Vagina (tissue), 2 donors: ENCODE measurements around the gene CTNNA3. TPM values are rescaled to one million over a fixed set of nuclear protein-coding genes. Genes with fewer than 3 reads are reported as not detected.
A peak's percentile ranks its signal among the peaks of the same experiment; 100 is the strongest.

Source experiments
- DNase-seq, 2 donors: peaks; one replicate each; pipeline ENCODE4 v3.0.0-alpha.2; 2017; ENCODE audit errors: extremely low spot score in 2 of 2
- H3K27ac ChIP-seq: fragments of 200-600 bp; sonication (generic); one replicate; pipeline ENCODE4 v1.5.1; 2019
- H3K27me3 ChIP-seq: fragments of 200-600 bp; sonication (generic); one replicate; pipeline ENCODE4 v1.5.1; 2019
- H3K36me3 ChIP-seq, 2 donors: fragments of 200-600 bp; sonication (generic); one replicate each; pipeline ENCODE4 v1.5.1; 2017 to 2019
- H3K4me1 ChIP-seq: fragments of 200-600 bp; sonication (generic); one replicate; pipeline ENCODE4 v1.5.1; 2019
- H3K4me3 ChIP-seq, 2 donors: fragments of 200-600 bp; sonication (generic); 1 replicate in 1 of 2; 2 replicates in 1 of 2; pipeline ENCODE4 v1.5.1; 2016 to 2019
- H3K9me3 ChIP-seq: fragments of 200-600 bp; sonication (generic); one replicate; pipeline ENCODE4 v1.5.1; 2019
- CTCF ChIP-seq, 3 experiments: fragments of 450-650 bp in 2 of 3; fragments of 200-600 bp in 1 of 3; sonication (generic) in 1 of 3; IDR thresholded peaks; one replicate each; pipeline ENCODE4 v1.5.1; 2017 to 2019; ENCODE audit warnings: antibody characterized with exemption in 3 of 3, mild to moderate bottlenecking in 2 of 3, moderate library complexity in 2 of 3
- POLR2A ChIP-seq, 2 donors: fragments of 450-650 bp; IDR thresholded peaks; one replicate each; pipeline ENCODE4 v1.6.1; 2017; ENCODE audit warnings: antibody characterized with exemption in 2 of 2, mild to moderate bottlenecking in 2 of 2, moderate library complexity in 2 of 2
- POLR2AphosphoS5 ChIP-seq, 2 donors: sonication (generic); formaldehyde crosslinking; IDR thresholded peaks; one replicate each; pipeline ENCODE4 v1.9.0; 2017; ENCODE audit warnings: antibody characterized with exemption in 2 of 2, mild to moderate bottlenecking in 2 of 2, low read depth in 1 of 2; ENCODE audit not compliant: insufficient read depth in 1 of 2
- intact Hi-C: fragments of 100-400 bp; cut with DNase I; formaldehyde crosslinking; loops from one replicate; pipeline ENCODE4 v1.15.1; 2023
- total RNA-seq: library from RNA; depleted of rRNA; stranded (reverse); fragments of >200 nt; gene quantifications from one replicate; pipeline ENCODE4 v1.2.3, GENCODE V29; 2016

CTNNA3 gene
- total RNA-seq, 1 donor from 2014 or later, result 0.98 TPM

GRCh38 chr10:67520924-67521520 lies 175.0 kb downstream of the CTNNA3 start:
- no peaks in the 10 kb centered on the region for H3K36me3 ChIP-seq
- TF ChIP-seq POLR2AphosphoS5 (IDR thresholded peaks at IDR 0.05; ENCODE audit: insufficient read depth in 1 of 2, low read depth in 1 of 2), result no peak
- TF ChIP-seq POLR2A (IDR thresholded peaks at IDR 0.05), result no peak
- peak; percentile 13 to 42 (median 35) for TF ChIP-seq CTCF (IDR thresholded peaks at IDR 0.05)

GRCh38 chr10:67519434-67519833 lies 176.6 kb downstream of the CTNNA3 start:
- no peaks in the 10 kb centered on the region for H3K4me1 ChIP-seq
- intact Hi-C loops, result no loop called here
- TF ChIP-seq POLR2AphosphoS5 (IDR thresholded peaks at IDR 0.05; ENCODE audit: insufficient read depth in 1 of 2, low read depth in 1 of 2) (no peak), POLR2A (IDR thresholded peaks at IDR 0.05) (no peak), CTCF (IDR thresholded peaks at IDR 0.05) (no peak)
- no peak for DNase-seq
- H3K9me3 ChIP-seq, result no peaks in the 10 kb centered on the region
- no peaks in the 10 kb centered on the region for H3K27me3 ChIP-seq
- H3K27ac ChIP-seq, result no peak overlapping the region
- no peaks in the 10 kb centered on the region for H3K36me3 ChIP-seq
- no peak overlapping the region for H3K4me3 ChIP-seq

More at GRCh38 chr10:67520924-67521520, 175.0 kb downstream of the CTNNA3 start:
- H3K9me3 ChIP-seq, result no peaks in the 10 kb centered on the region
- H3K27ac ChIP-seq, result no peak overlapping the region
- H3K4me1 ChIP-seq, result no peaks in the 10 kb centered on the region
- no peak for DNase-seq
- H3K4me3 ChIP-seq, result no peak overlapping the region
- H3K27me3 ChIP-seq, result no peaks in the 10 kb centered on the region
- intact Hi-C loops, result no loop called here

- H3K27me3 ChIP-seq, result no peaks in the 10 kb centered on the region
- intact Hi-C loops, result no loop called here
- H3K4me1 ChIP-seq, result no peaks in the 10 kb centered on the region
- no peaks in the 10 kb centered on the region for H3K9me3 ChIP-seq
- no peak for TF ChIP-seq POLR2A (IDR thresholded peaks at IDR 0.05)
- no peak for TF ChIP-seq CTCF (IDR thresholded peaks at IDR 0.05)
- no peaks in the 10 kb centered on the region for H3K36me3 ChIP-seq
- DNase-seq, result no peak
- H3K4me3 ChIP-seq, result no peak overlapping the region
- no peak overlapping the region for H3K27ac ChIP-seq
Observed at GRCh38 chr10:67518756-67519155, 177.2 kb downstream of the CTNNA3 start.

- no peaks in the 10 kb centered on the region for H3K4me1 ChIP-seq
- no peak overlapping the region for H3K4me3 ChIP-seq
- H3K36me3 ChIP-seq, result no peaks in the 10 kb centered on the region
- no peak for DNase-seq
- H3K9me3 ChIP-seq, result no peaks in the 10 kb centered on the region
- intact Hi-C loops, result no loop called here
- no peak for TF ChIP-seq POLR2AphosphoS5 (IDR thresholded peaks at IDR 0.05; ENCODE audit: insufficient read depth in 1 of 2, low read depth in 1 of 2)
- no peaks in the 10 kb centered on the region for H3K27me3 ChIP-seq
- no peak overlapping the region for H3K27ac ChIP-seq
Observed at GRCh38 chr10:67518043-67518442, 178.0 kb downstream of the CTNNA3 start.

GRCh38 chr10:67506757-67507091 lies 189.3 kb downstream of the CTNNA3 start:
- Histone ChIP-seq H3K9me3 (no peaks in the 10 kb centered on the region), H3K27ac (no peak overlapping the region), H3K4me3 (no peak overlapping the region), H3K4me1 (no peaks in the 10 kb centered on the region), H3K27me3 (no peaks in the 10 kb centered on the region), H3K36me3 (no peaks in the 10 kb centered on the region)
- no peak for DNase-seq
- TF ChIP-seq POLR2AphosphoS5 (IDR thresholded peaks at IDR 0.05; ENCODE audit: insufficient read depth in 1 of 2, low read depth in 1 of 2) (no peak), CTCF (IDR thresholded peaks at IDR 0.05) (no peak), POLR2A (IDR thresholded peaks at IDR 0.05) (no peak)
- intact Hi-C loops, result no loop called here
